HepG2 (cell line): ENCODE data around the gene GRK3. TPM values are rescaled to one million over a fixed set of nuclear protein-coding genes. Genes with fewer than 3 reads are reported as not detected.

Source experiments
- ATAC-seq: fragments of 200-7000 bp; cut with Tn5 transposase; 3 replicates; pipeline ENCODE4 v1.9.1; 2020; ENCODE audit warnings: mild to moderate bottlenecking, moderate library complexity
- BruUV-seq: library from RNA; stranded (reverse); fragments of 400-500 nt; replicated peaks from 2 replicates; lab custom pipeline; 2021; lab: Mats Ljungman, UMichigan
- CTCF ChIA-PET: fragments of 300-600 bp; formaldehyde crosslinking; extraction: SDS; loops from one replicate; lab custom pipeline; 2021; ENCODE audit warnings: low total read pairs, inconsistent platforms, low intra/inter-chr PET ratio; lab: Yijun Ruan, JAX
- POLR2A ChIA-PET: fragments of 350-600 bp; sonication (Branson Sonifier 250); formaldehyde crosslinking; loops from one replicate; lab custom pipeline; 2020; ENCODE audit warnings: antibody characterized with exemption, inconsistent platforms; lab: Yijun Ruan, JAX
- DNase-seq: peaks from one replicate; pipeline ENCODE4 v3.0.0-alpha.2; 2015; ENCODE audit warnings: low spot score
- FAIRE-seq: peaks from 3 replicates; lab custom pipeline; 2011; peaks lifted over from hg19 to GRCh38; lab: Jason Lieb, UNC
- H2AFZ ChIP-seq: one replicate; pipeline ENCODE4 v1.6.1; 2011; ENCODE audit warnings: low read length, inconsistent platforms
- H3K27ac ChIP-seq: fragments of 300-600 bp; 3 replicates; pipeline ENCODE4 v1.8.0; 2011; ENCODE audit warnings: mixed run types, mild to moderate bottlenecking, mixed read lengths, low read length, inconsistent platforms; ENCODE audit not compliant: insufficient read depth; ENCODE audit errors: extremely low read length
- H3K27me3 ChIP-seq, 2 experiments: fragments of 200-600 bp in 1 of 2; 2 replicates in 1 of 2; 3 replicates in 1 of 2; pipeline versions ENCODE4 v1.6.0 to v1.8.0; 2011; ENCODE audit warnings: low read length in 2 of 2, mild to moderate bottlenecking in 2 of 2, moderate library complexity in 2 of 2, inconsistent platforms in 1 of 2; ENCODE audit not compliant: insufficient read depth in 2 of 2, control insufficient read depth in 1 of 2
- H3K36me3 ChIP-seq, 2 experiments: fragments of 200-600 bp in 1 of 2; replicated peaks in 1 of 2; 2 replicates in 1 of 2; 3 replicates in 1 of 2; pipeline versions ENCODE4 v1.5.1 to v1.8.0; 2011; ENCODE audit warnings: low read length in 2 of 2, inconsistent platforms in 1 of 2; ENCODE audit not compliant: insufficient read depth in 2 of 2, control insufficient read depth in 1 of 2
- H3K4me1 ChIP-seq: 2 replicates; pipeline ENCODE4 v1.5.1; 2012; ENCODE audit warnings: low read length, inconsistent platforms; ENCODE audit not compliant: insufficient read depth
- H3K4me2 ChIP-seq: 2 replicates; pipeline ENCODE4 v1.6.0; 2011; ENCODE audit warnings: low read depth, low read length, inconsistent platforms
- H3K4me3 ChIP-seq, 3 experiments: fragments of 200-600 bp in 1 of 3; sonication (generic), shearing (Covaris generic) in 1 of 3; replicated peaks in 1 of 3; 2 replicates each; pipeline ENCODE4 v1.5.1; 2011 to 2016; ENCODE audit warnings: low read length in 3 of 3, inconsistent platforms in 2 of 3, low read depth in 2 of 3, mild to moderate bottlenecking in 2 of 3, control low read depth in 1 of 3, mixed read lengths in 1 of 3; ENCODE audit not compliant: insufficient read depth in 1 of 3
- H3K79me2 ChIP-seq: one replicate; pipeline ENCODE4 v1.6.1; 2011; ENCODE audit warnings: low read length, inconsistent platforms; ENCODE audit not compliant: insufficient read depth
- H3K9ac ChIP-seq: 2 replicates; pipeline ENCODE4 v1.6.0; 2011; ENCODE audit warnings: mild to moderate bottlenecking, low read depth, low read length, inconsistent platforms; ENCODE audit not compliant: insufficient read depth
- H3K9me3 ChIP-seq: 2 replicates; pipeline ENCODE4 v1.5.1; 2012; ENCODE audit warnings: mild to moderate bottlenecking, low read length
- H4K20me1 ChIP-seq: 2 replicates; pipeline ENCODE4 v1.6.0; 2011; ENCODE audit warnings: inconsistent platforms, mild to moderate bottlenecking, low read length, moderate library complexity; ENCODE audit not compliant: insufficient read depth
- ARHGAP35 ChIP-seq: sonication (generic); formaldehyde crosslinking; IDR thresholded peaks from 2 replicates; pipeline ENCODE4 v1.9.0; 2022; ENCODE audit warnings: mild to moderate bottlenecking, inconsistent platforms, moderate library complexity, missing genetic modification reagents, borderline replicate concordance
- CC2D1A ChIP-seq: sonication (generic); formaldehyde crosslinking; IDR thresholded peaks from 2 replicates; pipeline ENCODE4 v1.8.1; 2023; ENCODE audit warnings: mild to moderate bottlenecking, missing genetic modification reagents
- DZIP1 ChIP-seq: sonication (generic); formaldehyde crosslinking; IDR thresholded peaks from 2 replicates; pipeline ENCODE4 v1.5.0; 2020; ENCODE audit warnings: mild to moderate bottlenecking, missing genetic modification reagents
- ERF ChIP-seq: IDR thresholded peaks from 2 replicates; pipeline ENCODE4 v1.6.1; 2018; ENCODE audit warnings: missing biosample characterization, missing genetic modification reagents
- GTF2F1 ChIP-seq: fragments of 150-350 bp; IDR thresholded peaks from 2 replicates; pipeline ENCODE4 v1.6.1; 2014; ENCODE audit warnings: low read length
- KLF9 ChIP-seq: IDR thresholded peaks from 2 replicates; pipeline ENCODE4 v1.6.1; 2016; ENCODE audit warnings: low read depth
- MAFK ChIP-seq, 2 experiments: IDR thresholded peaks in 1 of 2; conservative IDR thresholded peaks in 1 of 2; 2 replicates each; pipeline ENCODE4 v1.6.1; 2011; ENCODE audit warnings: improper control_type of control experiment in 2 of 2, low read length in 2 of 2
- MIXL1 ChIP-seq: IDR thresholded peaks from 2 replicates; pipeline ENCODE4 v1.6.1; 2016
- NR2C2 ChIP-seq: sonication (generic); formaldehyde crosslinking; IDR thresholded peaks from 2 replicates; pipeline ENCODE4 v1.4.0; 2020; ENCODE audit warnings: missing genetic modification reagents, mild to moderate bottlenecking, moderate library complexity, borderline replicate concordance
- RBAK ChIP-seq: sonication (generic); formaldehyde crosslinking; IDR thresholded peaks from 2 replicates; pipeline ENCODE4 v1.5.1; 2020; ENCODE audit warnings: mild to moderate bottlenecking, missing genetic modification reagents
- RFXAP ChIP-seq: sonication (generic); formaldehyde crosslinking; IDR thresholded peaks from 2 replicates; pipeline ENCODE4 v1.4.0; 2020; ENCODE audit warnings: missing genetic modification reagents, borderline replicate concordance
- ZBTB42 ChIP-seq: sonication (generic); formaldehyde crosslinking; IDR thresholded peaks from 2 replicates; pipeline ENCODE4 v1.5.0; 2020; ENCODE audit warnings: mild to moderate bottlenecking, missing genetic modification reagents
- ZMAT3 ChIP-seq: sonication (generic); formaldehyde crosslinking; conservative IDR thresholded peaks from 2 replicates; pipeline ENCODE4 v1.7.0; 2021; ENCODE audit warnings: missing genetic modification reagents
- ZNF138 ChIP-seq: sonication (generic); formaldehyde crosslinking; IDR thresholded peaks from 2 replicates; pipeline ENCODE4 v1.5.0; 2020; ENCODE audit warnings: mild to moderate bottlenecking, low read depth, missing genetic modification reagents
- ZNF3 ChIP-seq: IDR thresholded peaks from 2 replicates; pipeline ENCODE4 v1.7.0; 2017; ENCODE audit warnings: inconsistent platforms
- ZNF317 ChIP-seq: sonication (generic); formaldehyde crosslinking; IDR thresholded peaks from 2 replicates; pipeline ENCODE4 v1.5.0; 2020; ENCODE audit warnings: mild to moderate bottlenecking, missing genetic modification reagents
- ZNF737 ChIP-seq: sonication (generic); formaldehyde crosslinking; IDR thresholded peaks from 2 replicates; pipeline ENCODE4 v1.5.0; 2020; ENCODE audit warnings: missing genetic modification reagents, mild to moderate bottlenecking, borderline replicate concordance
- ZNF75D ChIP-seq: sonication (generic); formaldehyde crosslinking; IDR thresholded peaks from 2 replicates; pipeline ENCODE4 v1.8.1; 2023; ENCODE audit warnings: missing genetic modification reagents, mild to moderate bottlenecking, borderline replicate concordance
- WGBS: methylation state at CpG from one replicate; pipeline ENCODE4 v1.1.6; 2017; ENCODE audit warnings: low lambda C conversion rate; 5-methylcytosine and 5-hydroxymethylcytosine counted together
- in situ Hi-C: cut with HindIII; loops from 2 replicates; pipeline ENCODE4 v1.10.0; 2017; ENCODE audit warnings: low pct_unique_long_range_greater_than_20kb; ENCODE audit not compliant: extremely low pct_ligation_motif_present
- intact Hi-C: fragments of 100-400 bp; cut with micrococcal nuclease; formaldehyde crosslinking; loops from one replicate; pipeline ENCODE4 v1.10.0; 2022; ENCODE audit not compliant: unreplicated experiment
- polyA plus RNA-seq, 8 experiments: library from polyadenylated mRNA; depleted of rRNA in 3 of 8; stranded (reverse) in 7 of 8; unstranded in 1 of 8; fragments of >200 nt; fragmentation: Illumina TruSeq in 4 of 8; extraction: Trizol in 4 of 8; gene quantifications; 2 replicates each; pipeline versions ENCODE4 v1.2.1 to v1.2.3, GENCODE V29; 2011 to 2016; ENCODE audit warnings: low read depth in 4 of 8, missing spikeins in 1 of 8, mixed read lengths in 1 of 8; ENCODE audit not compliant: insufficient read depth in 1 of 8
- total RNA-seq, 5 experiments: library from RNA; depleted of rRNA; stranded (reverse); fragments of >200 nt; fragmentation: Illumina TruSeq; extraction: Trizol; gene quantifications; 2 replicates each; pipeline ENCODE4 v1.2.3, GENCODE V29; 2016; ENCODE audit warnings: low read depth in 1 of 5
- TF ChIP-seq, protein P1 (sequence below): sonication (generic); formaldehyde crosslinking; IDR thresholded peaks from 2 replicates; pipeline ENCODE4 v1.4.0; 2020; ENCODE audit warnings: missing genetic modification reagents
- TF ChIP-seq, protein P2 (sequence below): sonication (generic); formaldehyde crosslinking; IDR thresholded peaks from 2 replicates; pipeline ENCODE4 v1.8.0; 2022; ENCODE audit warnings: missing genetic modification reagents, mild to moderate bottlenecking, inconsistent platforms, borderline replicate concordance

The GRK3 gene
- total and polyA plus RNA-seq, 2 of the 13 experiments (the other 11 are each of a cell fraction or from before 2014, with no cell fraction given), result 8.5 to 16.7 TPM

- ChIA-PET POLR2A (no interaction called here), CTCF (no interaction called here)
- DNase-seq (no peak), ATAC-seq (no peak), FAIRE-seq (no peak)
- peaks cover 10% of the 10 kb centered on the region for H3K4me1 ChIP-seq
- H3K4me2 ChIP-seq, result no peak overlapping the region
- H2AFZ ChIP-seq, result no peak overlapping the region
- H3K27ac ChIP-seq, result no peak overlapping the region
- H3K9me3 ChIP-seq, result no peaks in the 10 kb centered on the region
- 97% methylated on average over 5 of the region's 5 CpGs for WGBS
- in situ Hi-C loops, result no loop called here
- H3K9ac ChIP-seq, result no peak overlapping the region
- BruUV-seq, result no TSS peak
- H4K20me1 ChIP-seq, result peaks cover 15% of the 10 kb centered on the region; the same call in 1 of the 2 replicates
- H3K27me3 ChIP-seq, result no peaks in the 10 kb centered on the region
- H3K79me2 ChIP-seq, result no peaks in the 10 kb centered on the region
- TF ChIP-seq ZNF3, result no peak
- no peak for TF ChIP-seq RFXAP
- TF ChIP-seq ZNF138 (CRISPR knock-in tag), result no peak
- TF ChIP-seq KLF9 (CRISPR knock-in tag), result no peak
- no peak for TF ChIP-seq CC2D1A (CRISPR knock-in tag)
- no peak for TF ChIP-seq GTF2F1
- TF ChIP-seq, protein P1, sequence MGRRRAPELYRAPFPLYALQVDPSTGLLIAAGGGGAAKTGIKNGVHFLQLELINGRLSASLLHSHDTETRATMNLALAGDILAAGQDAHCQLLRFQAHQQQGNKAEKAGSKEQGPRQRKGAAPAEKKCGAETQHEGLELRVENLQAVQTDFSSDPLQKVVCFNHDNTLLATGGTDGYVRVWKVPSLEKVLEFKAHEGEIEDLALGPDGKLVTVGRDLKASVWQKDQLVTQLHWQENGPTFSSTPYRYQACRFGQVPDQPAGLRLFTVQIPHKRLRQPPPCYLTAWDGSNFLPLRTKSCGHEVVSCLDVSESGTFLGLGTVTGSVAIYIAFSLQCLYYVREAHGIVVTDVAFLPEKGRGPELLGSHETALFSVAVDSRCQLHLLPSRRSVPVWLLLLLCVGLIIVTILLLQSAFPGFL, result no peak
- no peak for TF ChIP-seq NR2C2 (CRISPR knock-in tag)
- TF ChIP-seq, protein P2, sequence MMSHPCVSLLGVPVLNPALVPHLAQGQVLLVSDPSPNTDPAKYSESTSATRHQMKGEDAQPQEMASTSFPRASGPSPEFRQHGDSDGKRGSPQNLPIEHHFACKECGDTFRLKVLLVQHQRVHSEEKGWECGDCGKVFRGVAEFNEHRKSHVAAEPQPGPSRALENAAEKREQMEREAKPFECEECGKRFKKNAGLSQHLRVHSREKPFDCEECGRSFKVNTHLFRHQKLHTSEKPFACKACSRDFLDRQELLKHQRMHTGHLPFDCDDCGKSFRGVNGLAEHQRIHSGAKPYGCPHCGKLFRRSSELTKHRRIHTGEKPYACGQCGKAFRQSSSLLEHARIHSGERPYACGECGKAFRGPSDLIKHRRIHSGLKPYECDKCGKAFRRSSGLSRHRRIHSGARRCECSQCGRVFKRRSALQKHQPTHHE (CRISPR knock-in tag), result no peak
- no peak for TF ChIP-seq ZBTB42 (CRISPR knock-in tag)
- no peak for TF ChIP-seq ERF
- no peak for TF ChIP-seq ARHGAP35 (CRISPR knock-in tag)
- TF ChIP-seq ZMAT3, result no peak
- no peak for TF ChIP-seq ZNF75D (CRISPR knock-in tag)
- TF ChIP-seq DZIP1 (CRISPR knock-in tag), result no peak
- no peak for TF ChIP-seq MIXL1 (CRISPR knock-in tag)
- TF ChIP-seq ZNF317 (CRISPR knock-in tag), result no peak
- TF ChIP-seq RBAK, result no peak
- TF ChIP-seq MAFK (conservative IDR thresholded peaks at IDR 0.05 in 1 of 2, IDR thresholded peaks at IDR 0.05 in 1 of 2; ENCODE audit: low read length in 2 of 2), result no peak
- TF ChIP-seq ZNF737, result no peak
- TF ChIP-seq, all 625 proteins: peak for 0
- intact Hi-C loops, result no loop called here
- no peaks in the 10 kb centered on the region for H3K36me3 ChIP-seq
- H3K4me3 ChIP-seq, result no peak overlapping the region
These were observed 66.0 kb downstream of the GRK3 start for GRCh38 chr22:25630447-25630846.
